ENCODE results near the gene KCNH6.

Gene KCNH6

GRCh38 chr17:63595132-63595531 lies 72.0 kb downstream of the KCNH6 start:
- no peak for DNase-seq (ENCODE audit: low read depth)
- no peak overlapping the region for H3K4me3 ChIP-seq (ENCODE audit: low read depth, low read length)
- TF ChIP-seq, protein P1, sequence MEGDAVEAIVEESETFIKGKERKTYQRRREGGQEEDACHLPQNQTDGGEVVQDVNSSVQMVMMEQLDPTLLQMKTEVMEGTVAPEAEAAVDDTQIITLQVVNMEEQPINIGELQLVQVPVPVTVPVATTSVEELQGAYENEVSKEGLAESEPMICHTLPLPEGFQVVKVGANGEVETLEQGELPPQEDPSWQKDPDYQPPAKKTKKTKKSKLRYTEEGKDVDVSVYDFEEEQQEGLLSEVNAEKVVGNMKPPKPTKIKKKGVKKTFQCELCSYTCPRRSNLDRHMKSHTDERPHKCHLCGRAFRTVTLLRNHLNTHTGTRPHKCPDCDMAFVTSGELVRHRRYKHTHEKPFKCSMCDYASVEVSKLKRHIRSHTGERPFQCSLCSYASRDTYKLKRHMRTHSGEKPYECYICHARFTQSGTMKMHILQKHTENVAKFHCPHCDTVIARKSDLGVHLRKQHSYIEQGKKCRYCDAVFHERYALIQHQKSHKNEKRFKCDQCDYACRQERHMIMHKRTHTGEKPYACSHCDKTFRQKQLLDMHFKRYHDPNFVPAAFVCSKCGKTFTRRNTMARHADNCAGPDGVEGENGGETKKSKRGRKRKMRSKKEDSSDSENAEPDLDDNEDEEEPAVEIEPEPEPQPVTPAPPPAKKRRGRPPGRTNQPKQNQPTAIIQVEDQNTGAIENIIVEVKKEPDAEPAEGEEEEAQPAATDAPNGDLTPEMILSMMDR (IDR thresholded peaks at IDR 0.05; ENCODE audit: low read depth, low read length, missing control alignments): no peak
